Stimulated activated CD8-positive, alpha-beta memory T cell treated with anti-CD3 and anti-CD28 coated beads, Interleukin-15, amount 100 ng/mL, for 24 hours (primary cell): ENCODE measurements around the gene OR51G2.
"Not testable (repeated sequence)": the region's sequence is repeated elsewhere in the genome, so short reads cannot be mapped to it uniquely, and the experiment has no call there.

Experiments used
- DNase-seq: peaks from one replicate; pipeline ENCODE4 v3.0.0-alpha.2; 2020; ENCODE audit warnings: low read depth

Gene OR51G2

GRCh38 chr11:4919250-4919649 is at the start of gene OR51G2:
TSS of gene OR51G2 (minus strand) at chr11:4919350. CDS start at chr11:4915663, 3,687 bp downstream.
- DNase-seq = no peak

- no peak for DNase-seq
Measured at GRCh38 chr11:4962816-4963215, 43.7 kb upstream of the OR51G2 start.

GRCh38 chr11:4960877-4961276 is 41.7 kb upstream of the OR51G2 start:
- DNase-seq = no peak

- DNase-seq = no peak
Measured at GRCh38 chr11:4957396-4957795, 38.2 kb upstream of the OR51G2 start.

- not testable (repeated sequence) for DNase-seq
Measured at GRCh38 chr11:4955613-4956012, 36.5 kb upstream of the OR51G2 start, which contains the start of gene OR51A2. TSS of gene OR51A2 (minus strand) at chr11:4955713. CDS start at chr11:4955713, 0 bp downstream.

- no peak for DNase-seq
Measured at GRCh38 chr11:4947505-4947904, 28.4 kb upstream of the OR51G2 start, which contains the start of gene OR51A4. TSS of gene OR51A4 (minus strand) at chr11:4947605. CDS start at chr11:4947100, 505 bp downstream.

GRCh38 chr11:4936745-4937144 is 17.6 kb upstream of the OR51G2 start:
- DNase-seq = no peak

- DNase-seq = no peak
Measured at GRCh38 chr11:4932751-4933150, 13.6 kb upstream of the OR51G2 start.

- no peak for DNase-seq
Measured at GRCh38 chr11:4926608-4927007, 7.5 kb upstream of the OR51G2 start.

GRCh38 chr11:4924239-4924638 is 5.1 kb upstream of the OR51G2 start, which contains the start of gene OR51G1:
TSS of gene OR51G1 (minus strand) at chr11:4924339. CDS start at chr11:4924339, 0 bp downstream.
- no peak for DNase-seq

GRCh38 chr11:4922304-4922703 is 3.2 kb upstream of the OR51G2 start:
- no peak for DNase-seq

GRCh38 chr11:4921796-4922195 is 2.6 kb upstream of the OR51G2 start:
- no peak for DNase-seq

- DNase-seq = no peak
Measured at GRCh38 chr11:4916581-4916980, 2.6 kb downstream of the OR51G2 start.

GRCh38 chr11:4903484-4903883 is 15.7 kb downstream of the OR51G2 start, which contains the start of gene OR51A7:
TSS of gene OR51A7 (plus strand) at chr11:4903783. CDS start at chr11:4907370, 3,587 bp downstream.
- DNase-seq = no peak

GRCh38 chr11:4891996-4892640 is 27.0 kb downstream of the OR51G2 start:
- no peak for DNase-seq

GRCh38 chr11:4890279-4890678 is 28.9 kb downstream of the OR51G2 start:
- DNase-seq = no peak

- no peak for DNase-seq
Measured at GRCh38 chr11:4887591-4887990, 31.6 kb downstream of the OR51G2 start.

- DNase-seq = no peak
Measured at GRCh38 chr11:4886186-4886585, 33.0 kb downstream of the OR51G2 start.

GRCh38 chr11:4884361-4884760 is 34.8 kb downstream of the OR51G2 start:
- DNase-seq = no peak

GRCh38 chr11:4882543-4882942 is 36.6 kb downstream of the OR51G2 start:
- no peak for DNase-seq

- no peak for DNase-seq
Measured at GRCh38 chr11:4881860-4882500, 37.2 kb downstream of the OR51G2 start, which contains the start of gene OR51T1. TSS of gene OR51T1 (plus strand) at chr11:4881900. CDS start at chr11:4881900, 0 bp downstream.

- no peak for DNase-seq
Measured at GRCh38 chr11:4881188-4881587, 38.0 kb downstream of the OR51G2 start.

GRCh38 chr11:4865855-4866254 is 53.3 kb downstream of the OR51G2 start:
- no peak for DNase-seq
